Smooth muscle cell (in vitro differentiated cells): Measurements from ENCODE around the gene LENEP. TPM values are rescaled to one million over a fixed set of nuclear protein-coding genes. Genes with fewer than 3 reads are reported as not detected.

Source experiments
- DNase-seq: peaks from one replicate; lab custom pipeline; 2025; ENCODE audit not compliant: unreplicated experiment; lab: John Stamatoyannopoulos, UW
- H2AFZ ChIP-seq: fragments of 200-600 bp; sonication (generic); 2 replicates; pipeline ENCODE4 v1.6.0; 2016; ENCODE audit warnings: antibody characterized with exemption, low read depth, mild to moderate bottlenecking
- H3F3A ChIP-seq: fragments of 200-600 bp; sonication (generic); 2 replicates; pipeline ENCODE4 v1.6.0; 2017; ENCODE audit warnings: antibody characterized with exemption, low read depth
- H3K27ac ChIP-seq: fragments of 200-600 bp; sonication (generic); 2 replicates; pipeline ENCODE4 v1.5.1; 2016; ENCODE audit warnings: low read depth, mild to moderate bottlenecking
- H3K27me3 ChIP-seq: fragments of 200-600 bp; sonication (generic); 2 replicates; pipeline ENCODE4 v1.6.1; 2016; ENCODE audit warnings: low read depth, mild to moderate bottlenecking
- H3K36me3 ChIP-seq: fragments of 200-600 bp; sonication (generic); 2 replicates; pipeline ENCODE4 v1.5.1; 2016; ENCODE audit warnings: low read depth
- H3K4me1 ChIP-seq: fragments of 200-600 bp; sonication (generic); 2 replicates; pipeline ENCODE4 v1.5.1; 2016; ENCODE audit warnings: low read depth
- H3K4me2 ChIP-seq: fragments of 200-600 bp; sonication (generic); 2 replicates; pipeline ENCODE4 v1.6.0; 2016; ENCODE audit warnings: mild to moderate bottlenecking
- H3K4me3 ChIP-seq: fragments of 200-600 bp; sonication (generic); 2 replicates; pipeline ENCODE4 v1.5.1; 2016; ENCODE audit warnings: mild to moderate bottlenecking
- H3K79me2 ChIP-seq: fragments of 200-600 bp; sonication (generic); 2 replicates; pipeline ENCODE4 v1.6.0; 2016; ENCODE audit warnings: low read depth, mild to moderate bottlenecking
- H3K9ac ChIP-seq: fragments of 200-600 bp; sonication (generic); 2 replicates; pipeline ENCODE4 v1.6.0; 2016; ENCODE audit warnings: low read depth
- H3K9me3 ChIP-seq: fragments of 200-600 bp; sonication (generic); replicated peaks from 2 replicates; pipeline ENCODE4 v1.5.1; 2016; ENCODE audit warnings: low read depth
- H4K20me1 ChIP-seq: fragments of 200-600 bp; sonication (generic); 2 replicates; pipeline ENCODE4 v1.6.0; 2016; ENCODE audit warnings: low read depth
- CTCF ChIP-seq: fragments of 200-600 bp; sonication (generic); IDR thresholded peaks from 2 replicates; pipeline ENCODE4 v1.5.1; 2017; ENCODE audit warnings: borderline replicate concordance, mild to moderate bottlenecking, antibody characterized with exemption; ENCODE audit not compliant: insufficient read depth, poor library complexity, severe bottlenecking
- WGBS: methylation state at CpG from one replicate; pipeline ENCODE4 v1.1.7; 2016; ENCODE audit warnings: low lambda C conversion rate; 5-methylcytosine and 5-hydroxymethylcytosine counted together
- polyA plus RNA-seq: library from polyadenylated mRNA; unstranded; fragments of >200 nt; fragmentation: Nextera tagmentation; extraction: Ambion mirVana; gene quantifications from 2 replicates; pipeline ENCODE4 v1.2.1, GENCODE V29; 2016
- total RNA-seq: library from RNA; depleted of rRNA; stranded (reverse); fragments of >200 nt; gene quantifications from 2 replicates; pipeline ENCODE4 v1.2.3, GENCODE V29; 2014

Gene LENEP
- total and polyA plus RNA-seq, 2 experiments from 2014 or later = not detected

- Histone ChIP-seq H3K36me3 (peaks cover 5% of the 10 kb centered on the region), H3K9ac (no peak overlapping the region), H3F3A (peaks cover 4% of the 10 kb centered on the region), H4K20me1 (no peaks in the 10 kb centered on the region), H3K9me3 (no peaks in the 10 kb centered on the region), H3K27me3 (no peaks in the 10 kb centered on the region), H3K4me2 (no peak overlapping the region), H2AFZ (no peak overlapping the region), H3K4me3 (no peak overlapping the region), H3K27ac (no peak overlapping the region), H3K4me1 (peaks cover 35% of the 10 kb centered on the region), H3K79me2 (peaks cover 15% of the 10 kb centered on the region)
- TF ChIP-seq CTCF = no peak
- DNase-seq = no peak
- WGBS = 95% methylated on average over 7 of the region's 7 CpGs
Measured at GRCh38 chr1:154959426-154959780, 34.0 kb upstream of the LENEP start.

- Histone ChIP-seq H3K4me3 (peak overlapping the region; percentile 82), H3K27me3 (no peaks in the 10 kb centered on the region), H3K9me3 (no peaks in the 10 kb centered on the region), H3K4me2 (peak overlapping the region; percentile 95), H3K36me3 (peaks cover 5% of the 10 kb centered on the region), H3F3A (peaks cover 10% of the 10 kb centered on the region), H3K4me1 (peaks cover 30% of the 10 kb centered on the region), H3K79me2 (peaks cover 8% of the 10 kb centered on the region), H3K9ac (peak overlapping the region; percentile 83), H4K20me1 (peaks cover 3% of the 10 kb centered on the region), H2AFZ (no peak overlapping the region), H3K27ac (peak overlapping the region; percentile 85)
- WGBS = 69% methylated on average over 10 of the region's 10 CpGs
- no peak for DNase-seq
- TF ChIP-seq CTCF = no peak
Measured at GRCh38 chr1:154960446-154961136, 32.8 kb upstream of the LENEP start.

- H3K36me3 ChIP-seq = peaks cover 5% of the 10 kb centered on the region
- no peaks in the 10 kb centered on the region for H3K9me3 ChIP-seq
- H3K27me3 ChIP-seq = no peaks in the 10 kb centered on the region
- peak; percentile 54 for TF ChIP-seq CTCF
- peaks cover 10% of the 10 kb centered on the region for H3K79me2 ChIP-seq
- H3K4me3 ChIP-seq = peak within 1 kb of the TSS; percentile 82
- H3K4me1 ChIP-seq = peaks cover 28% of the 10 kb centered on the region
- H3F3A ChIP-seq = peaks cover 17% of the 10 kb centered on the region
- WGBS = 2% methylated on average over 78 of the region's 93 CpGs
- H4K20me1 ChIP-seq = peaks cover 7% of the 10 kb centered on the region
- peak within 1 kb of the TSS; percentile 83 for H3K9ac ChIP-seq
- H3K4me2 ChIP-seq = peak within 1 kb of the TSS; percentile 95
- H2AFZ ChIP-seq = no peak within 1 kb of the TSS
- peak; percentile 66 for DNase-seq
- H3K27ac ChIP-seq = peak within 1 kb of the TSS; percentile 85
Measured at GRCh38 chr1:154961207-154962155, 31.9 kb upstream of the LENEP start, which contains the start of gene PYGO2. Gene PYGO2, minus strand, starts transcription at chr1:154961782. Its CDS starts 206 bp downstream, at chr1:154961576.
